T-helper 22 cell (primary cell): ENCODE data around the gene RNPEP.
"Not testable (repeated sequence)": the region's sequence is repeated elsewhere in the genome, so short reads cannot be mapped to it uniquely, and the experiment has no call there.

ENCODE experiments used
- DNase-seq: peaks from one replicate; pipeline ENCODE4 v3.0.0-alpha.2; 2020; ENCODE audit warnings: low read depth

Gene RNPEP

GRCh38 chr1:202011994-202012393 lies 29.5 kb downstream of the RNPEP start:
- DNase-seq: no peak

- DNase-seq: no peak
Observed at GRCh38 chr1:202012544-202013478, 30.4 kb downstream of the RNPEP start.

- no peak for DNase-seq
Observed at GRCh38 chr1:202013603-202014002, 31.2 kb downstream of the RNPEP start.

GRCh38 chr1:202014060-202014459 lies 31.6 kb downstream of the RNPEP start:
- DNase-seq: no peak

GRCh38 chr1:202014915-202015661 lies 32.6 kb downstream of the RNPEP start:
- no peak for DNase-seq

- no peak for DNase-seq
Observed at GRCh38 chr1:202015662-202015937, 33.2 kb downstream of the RNPEP start.

GRCh38 chr1:202016022-202016810 lies 33.8 kb downstream of the RNPEP start:
- no peak for DNase-seq

GRCh38 chr1:202016811-202017748 lies 34.6 kb downstream of the RNPEP start:
- DNase-seq: no peak

- no peak for DNase-seq
Observed at GRCh38 chr1:202017749-202018467, 35.5 kb downstream of the RNPEP start.

GRCh38 chr1:202018468-202019234 lies 36.2 kb downstream of the RNPEP start:
- no peak for DNase-seq

GRCh38 chr1:202019235-202019558 lies 36.7 kb downstream of the RNPEP start:
- not testable (repeated sequence) for DNase-seq

GRCh38 chr1:202023001-202023433 lies 40.6 kb downstream of the RNPEP start:
- no peak for DNase-seq

GRCh38 chr1:202029171-202029665 lies 46.8 kb downstream of the RNPEP start:
- no peak for DNase-seq

GRCh38 chr1:202029727-202030126 lies 47.3 kb downstream of the RNPEP start:
- DNase-seq: no peak

- no peak for DNase-seq
Observed at GRCh38 chr1:202031796-202032195, 49.3 kb downstream of the RNPEP start.

- no peak for DNase-seq
Observed at GRCh38 chr1:202034149-202034682, 51.8 kb downstream of the RNPEP start.

GRCh38 chr1:202034683-202035462 lies 52.4 kb downstream of the RNPEP start:
- no peak for DNase-seq

GRCh38 chr1:202036595-202037387 lies 54.3 kb downstream of the RNPEP start:
- DNase-seq: no peak
